GM18861 (cell line): Measurements from ENCODE around the gene PPIP5K2.
A peak's percentile ranks its signal among the peaks of the same experiment; 100 is the strongest.

Experiments
- ATAC-seq: cut with Tn5 transposase; IDR thresholded peaks from one replicate; pipeline ENCODE4 v1.9.1; 2021; ENCODE audit not compliant: unreplicated experiment

The PPIP5K2 gene

DNA sequence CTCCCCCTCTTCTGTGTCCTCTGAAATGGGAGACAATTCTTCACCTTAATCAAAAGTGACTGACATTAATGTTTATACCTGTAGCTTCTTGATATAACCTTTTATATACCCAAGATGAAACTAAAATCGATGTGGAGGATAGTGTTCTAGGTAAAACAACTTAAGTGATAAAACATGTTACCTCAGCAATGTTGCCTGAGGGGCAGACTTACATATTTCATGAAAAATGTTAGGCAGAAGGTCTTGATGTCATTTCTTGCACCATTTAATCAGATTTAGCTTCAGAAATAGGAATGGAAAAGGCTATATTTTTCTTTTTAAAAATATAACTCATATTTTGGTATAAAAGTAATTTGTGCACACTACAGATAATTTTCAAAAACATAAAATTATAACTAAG is 115.8 kb downstream of the PPIP5K2 start:
- ATAC-seq: no peak

GRCh38 chr5:103237778-103238177 is 117.7 kb downstream of the PPIP5K2 start:
- no peak for ATAC-seq

- ATAC-seq: no peak
These were observed 123.6 kb downstream of the PPIP5K2 start for GRCh38 chr5:103243665-103244064.

- ATAC-seq: no peak
These were observed 124.3 kb downstream of the PPIP5K2 start for GRCh38 chr5:103244398-103244797.

- ATAC-seq: no peak
These were observed 125.7 kb downstream of the PPIP5K2 start for GRCh38 chr5:103245761-103246160.

DNA sequence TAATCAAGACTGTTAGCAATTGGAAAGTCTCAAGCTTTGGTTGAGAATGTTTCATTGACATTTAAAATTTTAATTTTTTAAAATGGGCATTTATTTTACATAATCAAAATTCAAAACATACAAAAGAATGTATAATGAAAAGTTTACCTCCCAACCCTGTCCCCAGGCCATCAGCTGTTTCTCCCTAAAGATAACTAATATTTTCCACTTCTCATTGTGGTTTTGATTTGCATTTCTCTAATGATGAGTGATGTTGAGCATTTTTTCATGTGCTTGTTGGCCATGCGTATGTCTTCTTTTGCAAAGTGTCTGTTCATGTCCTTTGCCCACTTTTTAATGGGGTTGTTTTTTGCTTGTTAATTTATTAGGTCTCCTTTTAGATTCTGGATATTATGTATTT is 127.0 kb downstream of the PPIP5K2 start:
- ATAC-seq: no peak

DNA sequence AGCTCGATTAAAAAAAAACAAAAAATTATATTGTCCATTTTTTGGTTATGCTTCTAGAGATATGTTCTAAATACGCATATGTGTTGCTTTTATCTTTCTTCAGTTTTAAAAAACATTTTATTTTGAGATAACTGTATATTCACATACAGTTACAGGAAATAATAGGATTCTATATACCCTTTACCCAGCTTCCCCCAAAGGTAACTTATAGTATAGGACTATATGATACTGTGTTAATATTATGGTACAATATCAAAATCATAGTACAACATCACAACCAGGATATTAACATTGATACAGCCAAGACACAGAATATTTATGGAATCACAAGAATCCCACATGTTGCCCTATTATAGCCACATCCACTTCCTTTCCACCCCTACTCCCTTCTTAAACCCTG is 129.0 kb downstream of the PPIP5K2 start:
- no peak for ATAC-seq

GRCh38 chr5:103254921-103255320 is 134.8 kb downstream of the PPIP5K2 start:
- no peak for ATAC-seq

- no peak for ATAC-seq
These were observed 135.6 kb downstream of the PPIP5K2 start for GRCh38 chr5:103255691-103256090.

- ATAC-seq: no peak
These were observed 136.1 kb downstream of the PPIP5K2 start for GRCh38 chr5:103256178-103256577.

DNA sequence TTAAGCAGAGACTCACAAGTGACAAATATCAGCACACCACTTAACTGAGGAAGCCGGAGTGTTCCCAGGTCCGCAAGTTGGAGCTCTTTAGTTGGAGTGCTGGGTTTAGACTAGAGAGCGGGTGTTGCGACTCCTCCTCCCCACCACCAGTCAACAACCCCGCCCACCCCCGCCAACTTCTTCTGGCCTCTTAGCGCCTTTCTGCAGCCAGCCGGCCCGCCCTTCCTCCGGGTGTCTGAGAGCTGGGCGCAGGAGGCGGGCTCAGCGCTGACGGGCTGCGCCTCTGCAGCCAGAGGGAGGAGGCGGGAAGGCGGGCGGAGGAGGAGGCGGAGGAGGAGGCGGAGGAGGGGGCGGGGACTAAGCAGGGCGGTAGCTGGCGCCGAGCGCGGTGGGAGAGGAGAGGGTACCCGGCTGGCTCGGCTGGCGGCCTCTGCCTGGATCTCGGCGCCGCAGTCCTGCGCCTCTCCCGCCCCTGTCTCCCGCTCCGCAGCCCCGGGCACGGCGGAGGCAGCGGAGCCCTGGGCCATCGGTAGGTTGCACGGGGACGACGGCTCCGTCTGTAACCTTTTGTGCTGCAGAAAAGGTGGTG is 138.4 kb downstream of the PPIP5K2 start, which contains the start of gene MACIR:
Gene MACIR, plus strand, starts transcription at position 396 of the 589 bp plus-strand sequence. CDS start 17,157 bp downstream, outside the sequence.
- ATAC-seq: peak; percentile 58

- peak; percentile 23 for ATAC-seq
These were observed 139.0 kb downstream of the PPIP5K2 start for GRCh38 chr5:103258957-103259704.

- ATAC-seq: no peak
These were observed 139.7 kb downstream of the PPIP5K2 start for GRCh38 chr5:103259705-103260355.

GRCh38 chr5:103260951-103261350 is 140.8 kb downstream of the PPIP5K2 start:
- ATAC-seq: peak; percentile 55
